Rectal smooth muscle tissue (tissue), 1 donor: Measurements from ENCODE around the gene B3GAT1.
"Not testable (repeated sequence)": the region's sequence is repeated elsewhere in the genome, so short reads cannot be mapped to it uniquely, and the experiment has no call there.

Experiments
- H3K27ac ChIP-seq: one replicate; pipeline ENCODE4 v1.7.0; 2013; ENCODE audit warnings: low read depth, low read length, inconsistent platforms
- H3K27me3 ChIP-seq: one replicate; pipeline ENCODE4 v1.7.0; 2013; ENCODE audit warnings: low read length; ENCODE audit not compliant: control insufficient read depth, insufficient read depth
- H3K36me3 ChIP-seq: one replicate; pipeline ENCODE4 v1.7.0; 2013; ENCODE audit warnings: low read length; ENCODE audit not compliant: control insufficient read depth, insufficient read depth
- H3K4me1 ChIP-seq: one replicate; pipeline ENCODE4 v1.7.0; 2013; ENCODE audit warnings: low read length; ENCODE audit not compliant: control insufficient read depth, insufficient read depth
- H3K4me3 ChIP-seq: one replicate; pipeline ENCODE4 v1.7.0; 2013; ENCODE audit warnings: low read length
- H3K9ac ChIP-seq: one replicate; pipeline ENCODE4 v1.7.0; 2013; ENCODE audit warnings: low read length

B3GAT1 gene

DNA sequence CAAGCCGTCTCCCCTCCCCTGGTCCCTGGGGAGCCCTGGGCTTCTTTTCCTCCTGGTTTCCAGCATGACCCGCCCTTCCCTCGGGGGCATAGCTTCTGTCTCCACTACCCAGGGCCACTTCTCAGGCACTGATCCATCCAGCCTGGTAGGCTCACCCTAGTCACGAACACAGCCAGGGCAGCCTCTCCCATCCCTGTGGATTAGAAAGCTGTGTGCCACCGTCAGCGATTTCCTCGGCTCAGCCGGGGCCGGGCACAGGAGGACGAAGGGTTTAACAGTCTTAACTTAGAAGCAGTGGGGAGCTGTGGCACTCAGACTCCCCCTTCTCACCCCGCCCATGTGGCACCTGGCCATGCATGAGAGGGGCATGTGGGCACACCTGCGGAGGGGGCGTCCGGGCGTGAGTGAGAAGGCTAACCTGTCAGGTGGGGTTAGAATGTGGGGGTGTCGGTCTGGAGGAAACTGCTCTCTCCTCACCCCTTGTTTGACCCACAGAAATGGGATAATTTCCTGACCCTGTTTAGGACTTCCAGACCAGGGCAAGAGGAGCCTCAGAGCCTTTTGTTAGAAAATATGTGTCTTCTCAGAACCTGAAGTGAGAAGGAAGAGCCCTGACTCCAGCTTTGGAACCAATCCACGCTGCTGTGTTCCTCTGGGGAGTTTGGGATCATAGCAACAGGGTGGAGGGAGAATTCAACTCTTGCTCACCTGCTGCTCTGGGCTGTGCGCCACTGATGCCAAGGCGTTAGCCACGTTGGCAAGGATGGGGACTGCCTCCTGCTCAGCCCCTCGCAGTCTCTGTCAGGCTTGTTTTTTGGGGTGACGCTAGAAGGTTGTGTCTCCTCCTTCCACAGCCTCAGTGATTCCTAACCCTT, 65.7 kb downstream of the B3GAT1 start:
- no peaks in the 10 kb centered on the region for H3K27me3 ChIP-seq
- H3K4me3 ChIP-seq, result no peak overlapping the region
- H3K9ac ChIP-seq, result no peak overlapping the region
- no peak overlapping the region for H3K27ac ChIP-seq
- no peaks in the 10 kb centered on the region for H3K36me3 ChIP-seq
- no peaks in the 10 kb centered on the region for H3K4me1 ChIP-seq

DNA sequence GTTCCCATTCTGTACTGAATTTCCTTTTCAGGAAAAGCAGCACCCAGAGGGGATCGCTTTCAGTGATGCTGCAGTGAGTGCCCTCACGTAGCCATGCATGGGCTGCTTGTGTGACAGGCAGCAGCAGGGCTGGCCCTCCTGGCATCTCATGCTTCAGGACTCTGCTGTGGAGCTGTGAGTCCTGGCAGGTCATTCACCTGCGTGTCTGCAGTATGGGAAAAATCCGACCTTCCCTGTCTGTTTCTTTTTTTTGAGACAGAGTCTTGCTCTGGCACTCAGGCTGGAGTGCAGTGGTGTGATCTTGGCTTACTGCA, 66.8 kb downstream of the B3GAT1 start:
- Histone ChIP-seq H3K9ac (no peak overlapping the region), H3K27me3 (no peaks in the 10 kb centered on the region), H3K4me1 (no peaks in the 10 kb centered on the region), H3K27ac (no peak overlapping the region), H3K4me3 (no peak overlapping the region), H3K36me3 (no peaks in the 10 kb centered on the region)

DNA sequence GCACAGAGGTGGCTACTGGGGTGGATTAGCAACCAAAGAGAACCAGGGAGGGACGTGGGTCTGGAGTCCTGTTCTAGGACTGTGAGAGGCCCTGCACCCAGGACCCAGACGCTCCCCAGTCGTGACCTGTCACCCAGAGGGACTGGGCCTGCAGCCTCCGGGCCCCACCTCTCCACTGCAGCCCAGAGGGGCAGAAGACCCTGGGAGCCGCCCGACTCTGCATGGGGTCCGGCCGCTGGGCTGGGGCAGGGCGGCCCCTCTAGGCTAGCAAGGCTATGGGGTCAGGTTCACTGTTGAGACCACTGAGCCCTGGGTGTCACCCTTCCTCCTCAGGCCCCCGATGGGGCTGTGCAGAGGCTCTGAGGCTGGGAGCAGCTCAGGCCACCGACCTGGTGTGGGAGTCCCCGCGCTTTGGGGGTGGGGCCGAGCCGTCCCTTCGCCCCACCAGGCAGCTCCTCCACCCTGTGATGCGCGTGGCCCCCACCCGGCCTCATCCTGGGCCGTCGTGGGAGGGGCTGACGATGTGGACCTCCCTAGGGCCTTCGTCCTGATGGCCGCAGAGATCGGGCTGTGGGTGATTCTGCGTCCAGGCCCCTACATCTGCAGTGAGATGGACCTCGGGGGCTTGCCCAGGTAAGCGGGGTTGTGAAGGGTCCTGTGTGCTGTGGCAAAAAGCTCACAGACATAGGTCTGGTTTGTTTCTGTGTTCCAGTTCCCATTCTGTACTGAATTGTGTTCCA, 67.4 kb downstream of the B3GAT1 start:
- H3K27ac ChIP-seq, H3K36me3 ChIP-seq, H3K4me1 ChIP-seq, H3K9ac ChIP-seq, H3K4me3 ChIP-seq, H3K27me3 ChIP-seq: not testable (repeated sequence)

DNA sequence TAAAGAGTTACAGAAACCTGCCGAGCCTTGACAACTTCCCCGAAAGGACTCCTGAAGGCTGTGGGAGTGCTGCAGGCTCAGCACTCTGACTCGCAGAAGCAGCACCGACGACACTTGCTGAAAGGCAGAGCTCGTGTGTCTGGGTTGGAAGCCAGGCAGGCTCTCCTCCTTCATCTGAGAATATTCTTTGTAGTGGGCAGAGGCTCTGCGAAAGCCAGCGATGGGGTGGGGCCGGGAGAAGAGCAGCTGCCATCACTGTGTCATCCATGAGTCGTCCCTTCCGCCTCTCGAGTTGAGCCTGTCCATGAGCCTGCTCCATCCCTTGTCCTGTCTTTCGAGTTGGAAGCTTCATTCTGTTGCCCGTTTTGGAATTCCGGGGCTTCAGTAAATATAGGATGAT, 68.4 kb downstream of the B3GAT1 start:
- no peaks in the 10 kb centered on the region for H3K4me1 ChIP-seq
- no peak overlapping the region for H3K4me3 ChIP-seq

DNA sequence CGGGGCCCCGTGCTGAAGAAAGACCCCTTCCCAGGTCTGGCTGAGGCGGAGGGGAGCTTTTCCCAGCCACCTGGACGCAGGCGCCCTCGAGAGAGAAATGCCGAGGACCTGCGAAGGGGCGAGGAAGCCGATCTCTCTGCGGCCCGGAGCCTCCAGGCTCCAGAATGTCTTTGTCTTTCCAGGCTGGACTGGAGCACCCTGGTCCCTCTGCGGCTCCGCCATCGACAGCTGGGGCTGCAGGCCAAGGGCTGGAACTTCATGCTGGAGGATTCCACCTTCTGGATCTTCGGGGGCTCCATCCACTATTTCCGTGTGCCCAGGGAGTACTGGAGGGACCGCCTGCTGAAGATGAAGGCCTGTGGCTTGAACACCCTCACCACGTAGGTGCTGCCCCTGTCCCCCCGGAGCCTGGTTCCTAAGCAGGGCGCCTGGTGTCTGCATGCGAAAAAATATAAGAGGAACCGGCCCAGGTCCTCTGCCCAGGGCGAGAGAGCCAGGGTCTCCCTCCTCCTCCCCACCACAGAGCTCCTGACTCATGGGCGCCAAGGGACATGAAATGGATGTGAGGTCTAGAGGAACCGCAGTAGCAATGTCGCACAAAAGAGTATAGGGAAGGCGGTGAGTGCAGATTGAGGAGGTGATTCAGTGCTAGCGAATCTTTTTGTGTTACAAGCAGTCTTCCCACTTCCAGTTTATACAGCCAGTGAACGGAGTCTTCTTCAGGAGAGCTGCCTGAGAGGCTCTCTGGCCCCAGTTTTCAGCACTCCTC, 69.3 kb downstream of the B3GAT1 start:
- Histone ChIP-seq H3K36me3 (no peaks in the 10 kb centered on the region), H3K27ac (no peak overlapping the region), H3K27me3 (no peaks in the 10 kb centered on the region), H3K9ac (no peak overlapping the region), H3K4me1 (no peaks in the 10 kb centered on the region), H3K4me3 (no peak overlapping the region)

More for the DNA sequence above, 68.4 kb downstream of the B3GAT1 start:
- Histone ChIP-seq H3K27me3 (no peaks in the 10 kb centered on the region), H3K9ac (no peak overlapping the region), H3K27ac (no peak overlapping the region), H3K36me3 (no peaks in the 10 kb centered on the region)

DNA sequence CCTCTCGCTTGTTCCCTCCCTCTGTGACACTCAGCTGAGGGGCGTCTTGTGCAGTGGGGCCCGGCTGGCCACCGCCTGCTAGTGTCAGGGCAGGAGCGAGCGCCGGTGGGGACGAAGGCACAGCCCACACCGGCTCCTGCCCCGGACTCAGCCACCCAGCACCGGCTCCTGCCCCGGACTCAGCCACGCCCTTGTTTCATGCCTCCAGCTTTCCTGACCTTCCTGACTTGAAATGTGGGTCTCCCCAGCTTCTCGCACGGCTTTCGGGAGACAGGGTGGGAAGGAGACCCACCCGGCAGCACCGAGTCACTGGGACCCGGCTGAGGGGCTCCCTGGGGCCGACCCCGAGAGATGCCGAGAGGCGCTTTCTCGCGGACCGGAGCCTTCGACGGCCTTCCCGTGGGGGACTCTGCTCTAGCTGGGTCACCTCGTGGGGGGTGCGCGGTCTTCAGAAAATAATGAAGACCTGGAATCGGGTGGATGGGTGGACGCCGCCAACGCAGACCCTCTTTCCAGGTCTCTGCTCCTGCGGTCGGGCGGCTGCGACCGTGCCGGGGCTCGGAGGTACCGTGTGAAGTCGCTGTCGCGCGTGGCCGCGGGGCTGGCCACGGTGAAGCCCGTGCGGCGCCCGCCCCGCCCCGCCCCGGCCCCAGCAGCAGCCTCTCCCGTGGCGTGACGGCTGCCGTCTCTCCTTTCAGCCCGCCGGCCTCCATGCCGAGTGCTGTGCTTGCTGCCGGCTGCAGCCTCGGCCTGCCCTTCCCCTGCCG, 70.1 kb downstream of the B3GAT1 start:
- no peaks in the 10 kb centered on the region for H3K4me1 ChIP-seq
- H3K27ac ChIP-seq, result no peak overlapping the region
- no peak overlapping the region for H3K4me3 ChIP-seq
- H3K9ac ChIP-seq, result no peak overlapping the region
- H3K36me3 ChIP-seq, result no peaks in the 10 kb centered on the region
- H3K27me3 ChIP-seq, result no peaks in the 10 kb centered on the region

DNA sequence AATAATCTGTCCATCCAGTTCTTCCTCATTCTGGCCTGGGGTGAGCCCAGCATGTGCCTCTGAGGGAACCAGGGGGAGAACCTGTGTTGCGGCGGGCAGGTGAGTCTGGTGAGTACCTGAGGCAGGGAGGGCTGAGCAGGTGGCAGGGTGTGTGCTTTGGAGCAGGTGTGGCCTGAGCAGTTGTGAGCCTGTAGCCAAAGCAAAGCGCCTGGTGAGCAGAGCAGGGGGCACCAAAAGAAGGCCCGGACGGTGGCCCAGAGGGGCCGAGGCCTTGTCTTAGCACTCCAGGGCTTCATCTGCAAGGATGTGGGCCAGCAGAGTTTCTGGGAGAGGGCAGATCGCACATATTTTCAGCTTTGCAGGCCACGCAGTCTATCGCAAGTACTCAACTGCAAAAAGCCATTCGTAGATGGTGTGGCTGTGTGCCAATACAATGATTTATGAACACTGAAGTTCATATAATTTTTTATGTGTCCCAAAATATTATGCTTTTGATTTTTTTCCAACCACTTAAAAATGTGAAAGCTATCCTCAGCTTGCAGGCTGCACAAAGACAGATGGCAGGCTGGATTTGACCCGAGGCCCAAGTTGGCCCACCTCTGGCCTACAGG, 71.6 kb downstream of the B3GAT1 start:
- no peaks in the 10 kb centered on the region for H3K27me3 ChIP-seq
- H3K4me1 ChIP-seq, result no peaks in the 10 kb centered on the region
- no peak overlapping the region for H3K27ac ChIP-seq
- no peaks in the 10 kb centered on the region for H3K36me3 ChIP-seq
- peak overlapping the region; percentile 18 for H3K4me3 ChIP-seq
- no peak overlapping the region for H3K9ac ChIP-seq

DNA sequence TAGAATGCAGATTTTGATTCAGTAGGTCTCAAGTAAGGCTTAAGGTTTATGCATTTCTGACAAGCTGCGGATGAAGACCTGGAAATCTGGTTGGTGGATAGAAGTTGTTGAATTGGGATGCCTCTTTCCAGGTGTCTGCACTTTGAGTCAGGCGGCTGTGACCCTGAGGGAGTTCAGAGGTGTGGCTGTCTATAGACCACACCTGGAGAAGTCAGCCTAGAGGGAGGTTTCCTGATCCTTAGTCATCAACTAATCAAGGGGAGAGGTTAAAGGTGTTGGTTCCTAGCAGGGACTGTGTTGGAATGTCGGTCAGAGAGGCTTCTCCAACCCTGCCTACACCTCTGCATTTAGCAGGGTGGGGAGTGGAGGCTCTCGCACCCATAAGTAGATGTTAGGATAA, 72.3 kb downstream of the B3GAT1 start:
- H3K27ac ChIP-seq, result no peak overlapping the region
- no peaks in the 10 kb centered on the region for H3K27me3 ChIP-seq
- H3K9ac ChIP-seq, result no peak overlapping the region

DNA sequence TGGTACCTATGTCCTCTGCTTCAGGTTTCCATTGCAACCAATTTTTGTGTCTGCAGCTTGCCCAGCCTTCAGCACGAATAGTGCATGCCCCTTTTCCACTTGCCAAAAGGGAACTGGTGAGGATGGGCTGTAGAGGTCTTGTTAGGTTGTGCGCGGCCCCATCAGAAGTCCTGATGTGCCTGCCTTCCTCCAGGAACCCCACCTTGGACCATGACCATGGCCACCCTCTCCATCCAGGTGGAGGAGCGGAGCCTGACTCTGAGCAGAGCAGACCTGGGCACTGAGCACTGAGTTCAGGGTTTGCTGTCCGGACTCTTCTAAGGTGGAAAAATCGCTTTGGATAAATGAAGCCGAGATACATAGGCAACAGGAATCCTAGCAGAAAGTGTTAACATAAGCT, 73.4 kb downstream of the B3GAT1 start:
- Histone ChIP-seq H3K36me3 (no peaks in the 10 kb centered on the region), H3K4me3 (no peak overlapping the region), H3K27me3 (no peaks in the 10 kb centered on the region), H3K27ac (no peak overlapping the region), H3K9ac (no peak overlapping the region), H3K4me1 (no peaks in the 10 kb centered on the region)

More for the DNA sequence above, 72.3 kb downstream of the B3GAT1 start:
- H3K4me1 ChIP-seq, result no peaks in the 10 kb centered on the region
- H3K36me3 ChIP-seq, result no peaks in the 10 kb centered on the region
- H3K4me3 ChIP-seq, result no peak overlapping the region

DNA sequence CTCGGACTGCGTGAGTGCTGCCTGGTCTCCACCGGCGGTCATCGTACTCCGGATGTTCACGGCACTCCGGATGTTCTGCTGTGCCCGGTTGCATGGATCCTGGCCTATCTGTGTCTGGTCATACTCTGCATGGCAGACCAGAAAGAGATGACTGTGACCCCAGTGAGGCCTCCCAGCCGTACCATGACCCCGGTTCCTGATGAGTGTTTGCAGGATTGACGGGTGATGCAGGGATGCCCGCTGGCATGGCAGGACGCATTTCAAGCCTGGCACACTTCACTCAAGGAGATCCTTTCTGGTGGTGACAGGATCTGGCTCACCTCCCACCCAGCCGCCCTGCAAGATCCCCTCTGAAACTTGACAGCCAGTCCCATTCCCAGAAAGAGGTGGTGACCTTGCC, 74.0 kb downstream of the B3GAT1 start:
- no peak overlapping the region for H3K27ac ChIP-seq
- no peaks in the 10 kb centered on the region for H3K4me1 ChIP-seq
- H3K4me3 ChIP-seq, result no peak overlapping the region
- no peak overlapping the region for H3K9ac ChIP-seq
- H3K27me3 ChIP-seq, result no peaks in the 10 kb centered on the region
- no peaks in the 10 kb centered on the region for H3K36me3 ChIP-seq

DNA sequence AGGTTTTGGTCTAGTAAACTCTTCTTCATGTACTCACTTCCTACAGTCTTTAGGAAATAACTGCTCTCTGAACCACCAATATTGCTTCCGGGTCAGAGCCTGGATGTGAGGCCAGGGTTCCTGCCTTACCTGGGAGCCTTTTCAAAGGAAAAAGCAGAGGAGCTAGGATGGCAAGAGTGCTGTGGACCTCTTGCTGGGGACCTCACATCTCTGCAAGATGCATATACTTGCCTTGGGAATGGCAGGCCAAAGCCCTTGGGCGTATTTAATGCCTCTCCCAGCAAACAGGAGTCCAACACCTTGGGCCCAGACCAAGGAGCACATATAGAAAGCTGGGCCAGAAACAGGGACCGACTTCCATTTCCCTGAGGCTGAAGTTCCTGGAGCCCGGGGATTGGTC, 75.0 kb downstream of the B3GAT1 start:
- no peaks in the 10 kb centered on the region for H3K36me3 ChIP-seq
- H3K27ac ChIP-seq, result no peak overlapping the region
- H3K9ac ChIP-seq, result no peak overlapping the region
- no peak overlapping the region for H3K4me3 ChIP-seq
- H3K4me1 ChIP-seq, result no peaks in the 10 kb centered on the region
- H3K27me3 ChIP-seq, result no peaks in the 10 kb centered on the region
